ENCODE data around the gene GNB1. TPM values are rescaled to one million over a fixed set of nuclear protein-coding genes. Genes with fewer than 3 reads are reported as not detected.

GNB1 gene
- total and polyA plus RNA-seq, 2 experiments from 2014 or later = 85.5 to 196 TPM

GRCh38 chr1:1781526-1781903 is 109.4 kb downstream of the GNB1 start:
- H3K27me3 ChIP-seq = no peaks in the 10 kb centered on the region
- no peaks in the 10 kb centered on the region for H3K9me3 ChIP-seq (ENCODE audit: low read depth)
- no peak overlapping the region for H3K27ac ChIP-seq
- H3K36me3 ChIP-seq = peaks cover 17% of the 10 kb centered on the region
- no peak for TF ChIP-seq CTCF (IDR thresholded peaks at IDR 0.05; ENCODE audit: low read depth, low read length)
- H3K4me1 ChIP-seq (ENCODE audit: low read depth) = peaks cover 18% of the 10 kb centered on the region
- H3K4me3 ChIP-seq = no peak overlapping the region
- no peak for DNase-seq (ENCODE audit: low read depth in 1 of 2, low spot score in 1 of 2)

- Histone ChIP-seq H3K36me3 (peaks cover 11% of the 10 kb centered on the region), H3K27me3 (no peaks in the 10 kb centered on the region), H3K4me3 (no peak overlapping the region), H3K27ac (no peak overlapping the region), H3K4me1 (ENCODE audit: low read depth) (peaks cover 18% of the 10 kb centered on the region), H3K9me3 (ENCODE audit: low read depth) (no peaks in the 10 kb centered on the region)
- no peak for DNase-seq (ENCODE audit: low read depth in 1 of 2, low spot score in 1 of 2)
- no peak for TF ChIP-seq CTCF (IDR thresholded peaks at IDR 0.05; ENCODE audit: low read depth, low read length)
Measured at GRCh38 chr1:1780598-1781525, 110.0 kb downstream of the GNB1 start.

- no peak for TF ChIP-seq CTCF (IDR thresholded peaks at IDR 0.05; ENCODE audit: low read depth, low read length)
- no peak overlapping the region for H3K4me3 ChIP-seq
- H3K4me1 ChIP-seq (ENCODE audit: low read depth) = peaks cover 23% of the 10 kb centered on the region
Measured at GRCh38 chr1:1779691-1780597, 110.9 kb downstream of the GNB1 start.

GRCh38 chr1:1779320-1779675 is 111.6 kb downstream of the GNB1 start:
- TF ChIP-seq CTCF (IDR thresholded peaks at IDR 0.05; ENCODE audit: low read depth, low read length) = no peak
- no peak overlapping the region for H3K27ac ChIP-seq
- H3K4me1 ChIP-seq (ENCODE audit: low read depth) = peaks cover 23% of the 10 kb centered on the region
- H3K4me3 ChIP-seq = no peak overlapping the region
- H3K36me3 ChIP-seq = no peaks in the 10 kb centered on the region
- H3K9me3 ChIP-seq (ENCODE audit: low read depth) = no peaks in the 10 kb centered on the region
- no peak for DNase-seq (ENCODE audit: low read depth in 1 of 2, low spot score in 1 of 2)
- no peaks in the 10 kb centered on the region for H3K27me3 ChIP-seq

More at GRCh38 chr1:1779691-1780597, 110.9 kb downstream of the GNB1 start:
- no peaks in the 10 kb centered on the region for H3K9me3 ChIP-seq (ENCODE audit: low read depth)
- no peak overlapping the region for H3K27ac ChIP-seq
- DNase-seq (ENCODE audit: low read depth in 1 of 2, low spot score in 1 of 2) = peak in 1 of 2 donors; percentile 81
- H3K27me3 ChIP-seq = no peaks in the 10 kb centered on the region
- peaks cover 4% of the 10 kb centered on the region for H3K36me3 ChIP-seq

GRCh38 chr1:1778663-1779319 is 112.1 kb downstream of the GNB1 start:
- peak; percentile 14 for TF ChIP-seq CTCF (IDR thresholded peaks at IDR 0.05; ENCODE audit: low read depth, low read length)
- H3K4me1 ChIP-seq (ENCODE audit: low read depth) = peaks cover 23% of the 10 kb centered on the region
- peak in 1 of 2 donors; percentile 51 for DNase-seq (ENCODE audit: low read depth in 1 of 2, low spot score in 1 of 2)
- no peaks in the 10 kb centered on the region for H3K36me3 ChIP-seq
- no peak overlapping the region for H3K27ac ChIP-seq
- H3K27me3 ChIP-seq = no peaks in the 10 kb centered on the region
- H3K9me3 ChIP-seq (ENCODE audit: low read depth) = no peaks in the 10 kb centered on the region
- peak overlapping the region; percentile 71 for H3K4me3 ChIP-seq

Measured in cardiac muscle cell (in vitro differentiated cells and primary cell).